ENCODE results near the gene ABHD2.

ABHD2 gene

GRCh38 chr15:89167267-89168176 lies 79.3 kb downstream of the ABHD2 start:
- H3K4me3 ChIP-seq, result no peak overlapping the region
- peak; percentile 79 for DNase-seq (ENCODE audit: low spot score)
- H3K27ac ChIP-seq, result peak overlapping the region; percentile 75 to 83
- TF ChIP-seq CTCF (IDR thresholded peaks at IDR 0.05), result no peak

GRCh38 chr15:89168316-89168833 lies 80.1 kb downstream of the ABHD2 start:
- TF ChIP-seq CTCF (IDR thresholded peaks at IDR 0.05), result no peak
- H3K27ac ChIP-seq, result peak overlapping the region; percentile 75 to 83

GRCh38 chr15:89170364-89170763 lies 82.1 kb downstream of the ABHD2 start:
- no peak for DNase-seq (ENCODE audit: low spot score)
- Histone ChIP-seq H3K27ac (peak overlapping the region in 1 of 2 donors; percentile 28), H3K4me3 (no peak overlapping the region)
- TF ChIP-seq CTCF (IDR thresholded peaks at IDR 0.05), result no peak

More at GRCh38 chr15:89168316-89168833, 80.1 kb downstream of the ABHD2 start:
- DNase-seq (ENCODE audit: low spot score), result no peak
- no peak overlapping the region for H3K4me3 ChIP-seq

GRCh38 chr15:89171136-89172072 lies 83.1 kb downstream of the ABHD2 start:
- TF ChIP-seq CTCF (IDR thresholded peaks at IDR 0.05), result peak; percentile 42
- H3K27ac ChIP-seq, result no peak overlapping the region
- H3K4me3 ChIP-seq, result no peak overlapping the region
- no peak for DNase-seq (ENCODE audit: low spot score)

- no peak for DNase-seq (ENCODE audit: low spot score)
- TF ChIP-seq CTCF (IDR thresholded peaks at IDR 0.05), result no peak
- peak overlapping the region in 1 of 2 donors; percentile 63 for H3K27ac ChIP-seq
- H3K4me3 ChIP-seq, result no peak overlapping the region
Measured at GRCh38 chr15:89172921-89173320, 84.7 kb downstream of the ABHD2 start.

GRCh38 chr15:89174476-89174875 lies 86.2 kb downstream of the ABHD2 start:
- no peak for TF ChIP-seq CTCF (IDR thresholded peaks at IDR 0.05)
- H3K27ac ChIP-seq, result peak overlapping the region; percentile 27 to 58

More at GRCh38 chr15:89174476-89174875, 86.2 kb downstream of the ABHD2 start:
- H3K4me3 ChIP-seq, result no peak overlapping the region
- DNase-seq (ENCODE audit: low spot score), result no peak

Data from coronary artery (tissue), 2 donors.